GM12873 (cell line): ENCODE results near the gene GLOD5.

Source experiments
- TF ChIP-seq, protein P1 (sequence below): IDR thresholded peaks from 2 replicates; pipeline ENCODE4 v1.5.1; 2012; ENCODE audit warnings: low read depth, mild to moderate bottlenecking, moderate library complexity, low read length, control low read depth; ENCODE audit not compliant: insufficient read depth; ENCODE audit errors: missing control alignments

The GLOD5 gene

GRCh38 chrX:48753708-48754228 lies 7.8 kb upstream of the GLOD5 start:
- TF ChIP-seq, protein P1, sequence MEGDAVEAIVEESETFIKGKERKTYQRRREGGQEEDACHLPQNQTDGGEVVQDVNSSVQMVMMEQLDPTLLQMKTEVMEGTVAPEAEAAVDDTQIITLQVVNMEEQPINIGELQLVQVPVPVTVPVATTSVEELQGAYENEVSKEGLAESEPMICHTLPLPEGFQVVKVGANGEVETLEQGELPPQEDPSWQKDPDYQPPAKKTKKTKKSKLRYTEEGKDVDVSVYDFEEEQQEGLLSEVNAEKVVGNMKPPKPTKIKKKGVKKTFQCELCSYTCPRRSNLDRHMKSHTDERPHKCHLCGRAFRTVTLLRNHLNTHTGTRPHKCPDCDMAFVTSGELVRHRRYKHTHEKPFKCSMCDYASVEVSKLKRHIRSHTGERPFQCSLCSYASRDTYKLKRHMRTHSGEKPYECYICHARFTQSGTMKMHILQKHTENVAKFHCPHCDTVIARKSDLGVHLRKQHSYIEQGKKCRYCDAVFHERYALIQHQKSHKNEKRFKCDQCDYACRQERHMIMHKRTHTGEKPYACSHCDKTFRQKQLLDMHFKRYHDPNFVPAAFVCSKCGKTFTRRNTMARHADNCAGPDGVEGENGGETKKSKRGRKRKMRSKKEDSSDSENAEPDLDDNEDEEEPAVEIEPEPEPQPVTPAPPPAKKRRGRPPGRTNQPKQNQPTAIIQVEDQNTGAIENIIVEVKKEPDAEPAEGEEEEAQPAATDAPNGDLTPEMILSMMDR = no peak

DNA sequence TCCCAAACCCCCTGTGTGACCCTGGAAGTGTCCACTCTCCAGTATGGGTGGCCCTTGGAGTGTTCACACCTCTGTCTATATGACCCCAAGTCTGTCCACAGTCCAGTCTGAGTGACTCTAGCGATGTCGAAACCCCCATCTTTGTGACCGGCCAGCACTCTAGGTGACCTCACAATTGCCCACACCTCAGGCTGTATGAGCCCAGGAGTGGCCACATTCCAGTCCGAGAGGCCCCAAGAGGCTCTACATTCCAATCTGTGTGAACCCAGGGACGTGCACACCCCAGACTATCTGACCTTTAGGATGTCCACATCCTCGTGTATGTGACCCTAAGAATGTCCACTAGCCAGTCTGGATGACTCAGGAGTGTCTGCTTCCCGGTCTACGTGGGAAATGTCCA lies 7.3 kb upstream of the GLOD5 start:
- TF ChIP-seq, protein P1 = no peak

GRCh38 chrX:48769230-48769629 lies 7.7 kb downstream of the GLOD5 start:
- TF ChIP-seq, protein P1 = no peak

GRCh38 chrX:48770296-48770695 lies 8.7 kb downstream of the GLOD5 start:
- TF ChIP-seq, protein P1 = no peak

GRCh38 chrX:48772602-48773001 lies 11.1 kb downstream of the GLOD5 start:
- TF ChIP-seq, protein P1 = no peak

DNA sequence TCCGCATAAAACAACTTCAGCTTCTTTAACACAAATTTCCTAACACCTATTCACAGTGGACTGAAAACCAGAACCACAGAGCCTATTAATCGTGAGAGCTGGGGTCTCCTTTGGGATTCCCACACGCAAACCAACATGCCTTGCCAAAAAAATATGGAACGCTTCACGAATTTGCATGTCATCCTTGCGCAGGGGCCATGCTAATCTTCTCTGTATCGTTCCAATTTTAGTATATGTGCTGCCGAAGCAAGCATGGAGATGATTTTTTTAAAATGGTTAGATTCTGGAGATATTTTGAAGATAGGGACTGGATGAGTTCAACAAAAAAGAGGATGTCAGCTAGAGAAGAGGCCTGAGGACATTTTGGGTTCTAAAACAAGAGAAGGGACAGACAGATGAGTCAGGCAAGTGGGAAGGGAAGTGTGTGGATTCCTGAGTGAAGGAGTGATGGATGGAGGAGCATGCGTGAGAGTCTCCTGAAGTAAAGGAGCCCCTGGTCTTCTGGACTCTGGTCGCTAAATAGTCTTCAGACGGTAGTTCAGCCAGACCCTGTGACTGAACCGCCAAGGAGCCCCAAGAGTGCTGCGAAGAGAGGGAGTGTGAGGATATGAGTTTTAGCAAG lies 15.4 kb downstream of the GLOD5 start:
- TF ChIP-seq, protein P1 = no peak

DNA sequence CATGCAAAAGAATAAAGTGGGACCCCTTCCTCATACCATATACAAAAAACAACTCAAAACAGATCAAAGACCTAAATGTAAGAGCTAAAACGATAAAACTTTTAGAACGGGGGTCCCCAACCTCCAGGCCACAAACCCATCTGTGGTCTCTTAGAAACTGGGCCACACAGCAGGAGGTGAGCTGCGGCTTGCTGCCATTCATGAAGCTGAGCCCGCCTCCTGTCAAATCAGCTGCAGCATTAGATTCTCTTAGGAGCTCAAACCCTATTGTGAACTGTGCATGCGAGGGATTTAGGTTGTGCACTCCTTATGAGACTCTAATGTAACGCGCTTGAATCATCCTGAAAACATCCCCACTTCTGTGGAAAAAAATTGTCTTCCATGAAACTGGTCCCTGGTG lies 17.9 kb downstream of the GLOD5 start:
- TF ChIP-seq, protein P1 = no peak
